AG10803 (cell line): ENCODE results near the gene PLXNA4.

Experiments
- DNase-seq: peaks from one replicate; pipeline ENCODE4 v3.0.0; 2010; ENCODE audit warnings: low read depth
- H3K4me3 ChIP-seq: 2 replicates; pipeline ENCODE4 v1.5.1; 2011; ENCODE audit warnings: mild to moderate bottlenecking, low read length, control low read depth
- TF ChIP-seq, protein P1 (sequence below): conservative IDR thresholded peaks from 2 replicates; pipeline ENCODE4 v1.5.1; 2011; ENCODE audit warnings: mild to moderate bottlenecking, low read length, control low read depth, inconsistent platforms

The PLXNA4 gene

GRCh38 chr7:132142006-132142405 lies 434.3 kb downstream of the PLXNA4 start:
- H3K4me3 ChIP-seq = no peak overlapping the region
- TF ChIP-seq, protein P1, sequence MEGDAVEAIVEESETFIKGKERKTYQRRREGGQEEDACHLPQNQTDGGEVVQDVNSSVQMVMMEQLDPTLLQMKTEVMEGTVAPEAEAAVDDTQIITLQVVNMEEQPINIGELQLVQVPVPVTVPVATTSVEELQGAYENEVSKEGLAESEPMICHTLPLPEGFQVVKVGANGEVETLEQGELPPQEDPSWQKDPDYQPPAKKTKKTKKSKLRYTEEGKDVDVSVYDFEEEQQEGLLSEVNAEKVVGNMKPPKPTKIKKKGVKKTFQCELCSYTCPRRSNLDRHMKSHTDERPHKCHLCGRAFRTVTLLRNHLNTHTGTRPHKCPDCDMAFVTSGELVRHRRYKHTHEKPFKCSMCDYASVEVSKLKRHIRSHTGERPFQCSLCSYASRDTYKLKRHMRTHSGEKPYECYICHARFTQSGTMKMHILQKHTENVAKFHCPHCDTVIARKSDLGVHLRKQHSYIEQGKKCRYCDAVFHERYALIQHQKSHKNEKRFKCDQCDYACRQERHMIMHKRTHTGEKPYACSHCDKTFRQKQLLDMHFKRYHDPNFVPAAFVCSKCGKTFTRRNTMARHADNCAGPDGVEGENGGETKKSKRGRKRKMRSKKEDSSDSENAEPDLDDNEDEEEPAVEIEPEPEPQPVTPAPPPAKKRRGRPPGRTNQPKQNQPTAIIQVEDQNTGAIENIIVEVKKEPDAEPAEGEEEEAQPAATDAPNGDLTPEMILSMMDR = no peak
- no peak for DNase-seq

- DNase-seq = peak; percentile 66
- no peak overlapping the region for H3K4me3 ChIP-seq
- TF ChIP-seq, protein P1 = no peak
Observed at GRCh38 chr7:132141109-132141508, 435.2 kb downstream of the PLXNA4 start.

DNA sequence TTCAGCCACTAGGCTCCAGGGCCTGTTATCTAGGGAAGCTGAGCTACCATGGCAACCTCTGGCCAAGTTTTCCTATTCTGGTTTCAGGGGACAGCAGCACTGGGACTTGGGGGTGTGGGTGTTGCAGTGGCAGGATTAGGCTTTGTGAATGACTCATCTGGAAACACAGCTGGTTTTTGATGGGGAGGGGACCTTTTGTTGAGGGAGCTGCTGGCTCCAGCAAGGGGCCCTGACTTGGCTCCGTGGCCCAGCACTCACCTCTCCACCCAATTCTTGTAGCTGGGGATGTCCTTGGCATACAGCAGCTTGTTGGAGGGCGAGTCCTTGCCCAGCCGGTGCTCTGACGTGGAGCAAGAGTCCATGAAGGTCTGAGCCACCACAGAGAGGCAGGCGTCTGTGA lies 435.9 kb downstream of the PLXNA4 start:
- TF ChIP-seq, protein P1 = no peak
- no peak overlapping the region for H3K4me3 ChIP-seq
- DNase-seq = no peak

- H3K4me3 ChIP-seq = no peak overlapping the region
- no peak for DNase-seq
- TF ChIP-seq, protein P1 = no peak
Observed at GRCh38 chr7:132138817-132139216, 437.5 kb downstream of the PLXNA4 start.

DNA sequence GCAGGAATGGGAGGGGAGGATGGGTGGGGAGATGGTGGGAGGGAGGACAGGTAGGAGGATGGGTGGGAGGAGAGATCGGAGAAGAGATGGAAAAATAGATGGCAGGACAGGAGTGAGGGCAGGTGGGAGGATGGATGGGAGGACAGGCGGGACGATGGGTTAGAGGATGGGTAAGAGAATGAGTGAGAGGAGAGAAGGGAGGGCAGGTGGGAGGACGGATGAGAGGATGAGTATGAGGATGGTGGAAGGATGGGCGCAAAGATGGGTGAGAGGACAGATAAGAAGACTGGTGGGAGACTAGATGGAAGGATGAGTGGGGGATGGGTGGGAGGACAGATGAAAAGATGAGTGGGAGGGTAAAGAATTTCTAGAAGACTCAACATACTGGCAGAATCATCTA lies 438.6 kb downstream of the PLXNA4 start:
- H3K4me3 ChIP-seq = no peak overlapping the region
- DNase-seq = no peak
- TF ChIP-seq, protein P1 = no peak

DNA sequence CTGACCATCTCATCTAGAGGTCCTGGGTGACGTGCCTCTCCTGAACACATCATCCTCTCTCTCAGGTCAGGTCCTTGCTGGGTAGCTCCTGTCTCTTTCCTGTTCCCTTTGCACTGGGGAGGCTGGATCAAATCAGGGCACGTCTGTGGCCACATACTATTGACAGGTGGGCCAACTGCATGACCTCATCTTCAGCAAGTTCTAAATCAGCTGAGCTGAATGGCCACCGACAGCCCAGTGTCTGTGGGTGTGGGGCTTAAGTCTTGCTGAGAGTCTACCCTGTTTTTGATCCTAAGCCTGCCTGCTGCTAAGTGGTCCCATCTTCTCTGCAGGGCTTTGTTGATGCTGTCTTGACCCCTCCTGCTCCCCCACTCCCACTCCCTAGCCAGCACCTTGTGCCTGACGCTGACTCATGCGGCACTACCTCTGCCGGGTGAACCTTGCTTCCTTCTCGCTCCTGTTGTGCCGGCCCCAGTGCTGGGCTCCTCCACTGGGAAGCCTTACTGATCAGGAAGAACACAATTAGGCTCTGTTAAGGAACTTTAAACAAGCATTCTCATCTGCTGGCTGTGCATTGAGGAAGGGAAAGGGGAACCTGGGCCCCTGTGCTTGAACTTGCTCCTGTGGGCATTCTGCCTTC lies 440.4 kb downstream of the PLXNA4 start:
- no peak for DNase-seq
- TF ChIP-seq, protein P1 = no peak
- H3K4me3 ChIP-seq = no peak overlapping the region

- no peak overlapping the region for H3K4me3 ChIP-seq
- TF ChIP-seq, protein P1 = no peak
- no peak for DNase-seq
Observed at GRCh38 chr7:132134814-132135445, 441.3 kb downstream of the PLXNA4 start.
